ENCODE results near the gene CYSRT1. TPM values are rescaled to one million over a fixed set of nuclear protein-coding genes. Genes with fewer than 3 reads are reported as not detected.

Gene CYSRT1
- polyA plus RNA-seq, 3 donors: 0.17 TPM; not detected in 2

- H3K4me1 Mint-ChIP-seq: no peaks in the 10 kb centered on the region
- H3K36me3 ChIP-seq (replicated peaks in 1 of 2; ENCODE audit: control insufficient read depth in 1 of 2, insufficient read depth in 2 of 2, low read length in 2 of 2): peaks cover 39 to 47% of the 10 kb centered on the region in 2 donors
- H3K27me3 Mint-ChIP-seq (ENCODE audit: low read depth in 3 of 3): peaks cover 10 to 29% (median 26%) of the 10 kb centered on the region in 3 donors
- H3K79me2 ChIP-seq (ENCODE audit: insufficient read depth, low read length): no peaks in the 10 kb centered on the region
- no peaks in the 10 kb centered on the region for H4K20me1 ChIP-seq (ENCODE audit: insufficient read depth, low read length)
- peaks cover 0 to 22% of the 10 kb centered on the region in 2 donors for H3K27me3 ChIP-seq (ENCODE audit: control insufficient read depth in 2 of 2, insufficient read depth in 2 of 2, low read length in 2 of 2)
- H3K27ac Mint-ChIP-seq: peak overlapping the region in 3 of 7 donors; percentile 55 to 82 (median 69)
- no peak overlapping the region for H3K4me2 ChIP-seq (replicated peaks; ENCODE audit: extremely low read depth, low read length, poor library complexity, severe bottlenecking)
- H3K36me3 Mint-ChIP-seq: peaks cover 28 to 38% of the 10 kb centered on the region in 2 donors
- H3K9me3 Mint-ChIP-seq: no peaks in the 10 kb centered on the region
- peak in 1 of 3 donors; percentile 13 for DNase-seq
- H3K4me3 Mint-ChIP-seq: no peak overlapping the region
- TF ChIP-seq, protein P1, sequence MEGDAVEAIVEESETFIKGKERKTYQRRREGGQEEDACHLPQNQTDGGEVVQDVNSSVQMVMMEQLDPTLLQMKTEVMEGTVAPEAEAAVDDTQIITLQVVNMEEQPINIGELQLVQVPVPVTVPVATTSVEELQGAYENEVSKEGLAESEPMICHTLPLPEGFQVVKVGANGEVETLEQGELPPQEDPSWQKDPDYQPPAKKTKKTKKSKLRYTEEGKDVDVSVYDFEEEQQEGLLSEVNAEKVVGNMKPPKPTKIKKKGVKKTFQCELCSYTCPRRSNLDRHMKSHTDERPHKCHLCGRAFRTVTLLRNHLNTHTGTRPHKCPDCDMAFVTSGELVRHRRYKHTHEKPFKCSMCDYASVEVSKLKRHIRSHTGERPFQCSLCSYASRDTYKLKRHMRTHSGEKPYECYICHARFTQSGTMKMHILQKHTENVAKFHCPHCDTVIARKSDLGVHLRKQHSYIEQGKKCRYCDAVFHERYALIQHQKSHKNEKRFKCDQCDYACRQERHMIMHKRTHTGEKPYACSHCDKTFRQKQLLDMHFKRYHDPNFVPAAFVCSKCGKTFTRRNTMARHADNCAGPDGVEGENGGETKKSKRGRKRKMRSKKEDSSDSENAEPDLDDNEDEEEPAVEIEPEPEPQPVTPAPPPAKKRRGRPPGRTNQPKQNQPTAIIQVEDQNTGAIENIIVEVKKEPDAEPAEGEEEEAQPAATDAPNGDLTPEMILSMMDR (IDR thresholded peaks at IDR 0.05): peak; percentile 46
- H3K27ac ChIP-seq (ENCODE audit: low read depth in 1 of 2, low read length in 2 of 2): no peak overlapping the region
- no peak overlapping the region for H3K9ac ChIP-seq (ENCODE audit: insufficient read depth, low read length, poor library complexity, severe bottlenecking)
- no peak overlapping the region for H2AFZ ChIP-seq (ENCODE audit: insufficient read depth, low read depth, low read length, poor library complexity, severe bottlenecking)
- no peaks in the 10 kb centered on the region for H3K9me3 ChIP-seq (replicated peaks in 1 of 2; ENCODE audit: control insufficient read depth in 1 of 2, insufficient read depth in 1 of 2, low read length in 2 of 2)
- intact Hi-C loops (cut with micrococcal nuclease): no loop called here
- H3K4me1 ChIP-seq (ENCODE audit: control insufficient read depth in 1 of 2, insufficient read depth in 2 of 2, low read length in 2 of 2): no peaks in the 10 kb centered on the region
- WGBS (ENCODE audit: insufficient coverage): 74% methylated on average over 17 of the region's 17 CpGs
- H3K4me3 ChIP-seq (replicated peaks in 1 of 3; ENCODE audit: low read depth in 2 of 3, low read length in 3 of 3): no peak overlapping the region
Measured at GRCh38 chr9:137176302-137177182, 48.4 kb upstream of the CYSRT1 start.

DNA sequence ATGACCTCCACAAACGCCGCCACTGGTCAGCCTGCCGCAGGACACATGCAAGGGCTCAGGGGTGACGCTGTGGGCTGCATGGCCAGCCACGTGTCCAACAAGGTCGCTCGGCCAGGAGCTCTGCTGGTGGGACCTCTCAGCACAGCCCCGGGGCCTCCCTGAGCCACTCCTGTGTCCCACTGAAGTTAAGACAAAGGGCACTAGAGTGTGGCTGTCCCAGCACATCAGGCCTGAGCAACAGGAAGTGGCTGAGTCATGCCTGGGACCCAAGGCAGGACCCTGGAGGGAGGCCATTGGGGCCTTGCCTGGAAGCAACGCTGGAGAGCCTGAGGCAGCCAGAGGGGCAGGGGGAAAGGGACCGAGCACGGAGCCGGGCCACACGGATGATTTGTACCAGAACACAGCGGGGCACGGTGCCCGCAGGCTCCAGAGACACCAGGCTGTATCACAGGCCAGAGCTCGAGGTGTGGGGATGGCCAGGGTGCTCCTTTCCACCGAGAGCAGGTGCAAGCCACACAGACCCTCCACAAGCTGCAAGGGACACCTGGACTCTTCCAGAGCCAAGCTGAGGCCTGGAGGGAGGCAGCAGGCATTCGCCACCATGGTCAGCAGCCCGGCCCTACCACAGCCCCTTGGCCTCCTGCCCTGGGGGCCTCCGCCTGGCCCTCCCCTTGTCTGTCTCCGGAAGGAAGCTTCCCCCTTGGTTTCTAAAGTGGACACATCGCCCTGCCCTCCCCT, 46.6 kb upstream of the CYSRT1 start:
- H3K4me2 ChIP-seq (replicated peaks; ENCODE audit: extremely low read depth, low read length, poor library complexity, severe bottlenecking): no peak overlapping the region
- no peaks in the 10 kb centered on the region for H3K4me1 ChIP-seq (ENCODE audit: control insufficient read depth in 1 of 2, insufficient read depth in 2 of 2, low read length in 2 of 2)
- no peak overlapping the region for H2AFZ ChIP-seq (ENCODE audit: insufficient read depth, low read depth, low read length, poor library complexity, severe bottlenecking)
- no peak for DNase-seq
- peaks cover 41 to 56% of the 10 kb centered on the region in 2 donors for H3K36me3 Mint-ChIP-seq
- H3K36me3 ChIP-seq (replicated peaks in 1 of 2; ENCODE audit: control insufficient read depth in 1 of 2, insufficient read depth in 2 of 2, low read length in 2 of 2): peaks cover 57 to 62% of the 10 kb centered on the region in 2 donors
- peaks cover 0 to 8% of the 10 kb centered on the region in 2 donors for H3K27me3 ChIP-seq (ENCODE audit: control insufficient read depth in 2 of 2, insufficient read depth in 2 of 2, low read length in 2 of 2)
- H3K4me3 Mint-ChIP-seq: no peak overlapping the region
- no peaks in the 10 kb centered on the region for H3K79me2 ChIP-seq (ENCODE audit: insufficient read depth, low read length)
- TF ChIP-seq, protein P1 (IDR thresholded peaks at IDR 0.05): no peak
- H3K9me3 Mint-ChIP-seq: no peaks in the 10 kb centered on the region
- H3K27ac ChIP-seq (ENCODE audit: low read depth in 1 of 2, low read length in 2 of 2): no peak overlapping the region
- H3K27ac Mint-ChIP-seq: peak overlapping the region in 1 of 7 donors; percentile 68
- no peaks in the 10 kb centered on the region for H4K20me1 ChIP-seq (ENCODE audit: insufficient read depth, low read length)
- intact Hi-C loops (cut with micrococcal nuclease): no loop called here
- H3K4me3 ChIP-seq (replicated peaks in 1 of 3; ENCODE audit: low read depth in 2 of 3, low read length in 3 of 3): no peak overlapping the region
- 96% methylated on average over 20 of the region's 23 CpGs for WGBS (ENCODE audit: insufficient coverage)
- no peaks in the 10 kb centered on the region for H3K9me3 ChIP-seq (replicated peaks in 1 of 2; ENCODE audit: control insufficient read depth in 1 of 2, insufficient read depth in 1 of 2, low read length in 2 of 2)
- H3K4me1 Mint-ChIP-seq: no peaks in the 10 kb centered on the region
- no peak overlapping the region for H3K9ac ChIP-seq (ENCODE audit: insufficient read depth, low read length, poor library complexity, severe bottlenecking)
- peaks cover 1 to 12% (median 11%) of the 10 kb centered on the region in 3 donors for H3K27me3 Mint-ChIP-seq (ENCODE audit: low read depth in 3 of 3)
